H9 (cell line): ENCODE data around the gene NEK11. TPM values are rescaled to one million over a fixed set of nuclear protein-coding genes. Genes with fewer than 3 reads are reported as not detected.

ENCODE experiments used
- DNase-seq: peaks from one replicate; pipeline ENCODE4 v3.0.0-alpha.2; 2017
- H2AFZ ChIP-seq: one replicate; pipeline ENCODE4 v1.6.1; 2013; ENCODE audit warnings: mild to moderate bottlenecking, low read length, control low read depth, moderate library complexity
- H2AK5ac ChIP-seq: 2 replicates; pipeline ENCODE4 v1.6.1; 2013; ENCODE audit warnings: low read length, control low read depth, mixed read lengths; ENCODE audit not compliant: insufficient read length
- H2BK120ac ChIP-seq: one replicate; pipeline ENCODE4 v1.6.1; 2013; ENCODE audit warnings: low read depth, mild to moderate bottlenecking, low read length, control low read depth, inconsistent platforms; ENCODE audit not compliant: poor library complexity, severe bottlenecking
- H2BK12ac ChIP-seq: 2 replicates; pipeline ENCODE4 v1.6.1; 2013; ENCODE audit warnings: low read length, control low read depth, mixed read lengths, low read depth; ENCODE audit not compliant: insufficient read length
- H2BK15ac ChIP-seq: 2 replicates; pipeline ENCODE4 v1.6.1; 2013; ENCODE audit warnings: low read depth, low read length, control low read depth
- H2BK20ac ChIP-seq: one replicate; pipeline ENCODE4 v1.6.1; 2013; ENCODE audit warnings: low read depth, mild to moderate bottlenecking, low read length, control low read depth, inconsistent platforms; ENCODE audit not compliant: poor library complexity, severe bottlenecking
- H2BK5ac ChIP-seq: 2 replicates; pipeline ENCODE4 v1.6.1; 2013; ENCODE audit warnings: low read length, control low read depth, mixed read lengths; ENCODE audit not compliant: insufficient read length
- H3K14ac ChIP-seq: 2 replicates; pipeline ENCODE4 v1.6.1; 2013; ENCODE audit warnings: low read length, control low read depth; ENCODE audit not compliant: insufficient read depth
- H3K18ac ChIP-seq: 2 replicates; pipeline ENCODE4 v1.6.1; 2013; ENCODE audit warnings: low read depth, mild to moderate bottlenecking, mixed read lengths, low read length, control low read depth; ENCODE audit not compliant: insufficient read length
- H3K23ac ChIP-seq: 2 replicates; pipeline ENCODE4 v1.6.1; 2013; ENCODE audit warnings: low read length, control low read depth, mixed read lengths, low read depth; ENCODE audit not compliant: insufficient read length
- H3K23me2 ChIP-seq: 2 replicates; pipeline ENCODE4 v1.6.1; 2013; ENCODE audit warnings: low read depth, mild to moderate bottlenecking, mixed read lengths, low read length, control low read depth; ENCODE audit not compliant: insufficient read length, poor library complexity, severe bottlenecking
- H3K27ac ChIP-seq: 2 replicates; pipeline ENCODE4 v1.5.1; 2013; ENCODE audit warnings: low read length, control low read depth, mixed read lengths, low read depth; ENCODE audit not compliant: insufficient read length
- H3K27me3 ChIP-seq: 2 replicates; pipeline ENCODE4 v1.6.1; 2013; ENCODE audit warnings: low read length, control low read depth, inconsistent platforms; ENCODE audit not compliant: insufficient read depth
- H3K4ac ChIP-seq: 2 replicates; pipeline ENCODE4 v1.6.1; 2013; ENCODE audit warnings: low read depth, mild to moderate bottlenecking, control low read depth, inconsistent platforms, low read length, moderate library complexity
- H3K4me1 ChIP-seq: 2 replicates; pipeline ENCODE4 v1.6.1; 2013; ENCODE audit warnings: low read length, control low read depth, inconsistent platforms; ENCODE audit not compliant: insufficient read depth
- H3K4me2 ChIP-seq: 2 replicates; pipeline ENCODE4 v1.6.1; 2013; ENCODE audit warnings: low read length, control low read depth, mixed read lengths; ENCODE audit not compliant: insufficient read length, insufficient read depth
- H3K56ac ChIP-seq: 2 replicates; pipeline ENCODE4 v1.6.1; 2013; ENCODE audit warnings: low read depth, mild to moderate bottlenecking, mixed read lengths, low read length, control low read depth; ENCODE audit not compliant: insufficient read length
- H3K79me1 ChIP-seq: 2 replicates; pipeline ENCODE4 v1.6.1; 2013; ENCODE audit warnings: low read depth, mild to moderate bottlenecking, moderate library complexity, low read length, control low read depth, inconsistent platforms; ENCODE audit not compliant: insufficient read depth, poor library complexity, severe bottlenecking
- H3K79me2 ChIP-seq: 2 replicates; pipeline ENCODE4 v1.6.1; 2013; ENCODE audit warnings: low read length, control low read depth, inconsistent platforms; ENCODE audit not compliant: insufficient read depth
- H3K9ac ChIP-seq: 2 replicates; pipeline ENCODE4 v1.6.1; 2013; ENCODE audit warnings: low read length, control low read depth, mixed read lengths; ENCODE audit not compliant: insufficient read length; ENCODE audit errors: extremely low read depth
- H3K9me3 ChIP-seq: one replicate; pipeline ENCODE4 v1.6.1; 2013; ENCODE audit warnings: low read depth, low read length, inconsistent platforms; ENCODE audit not compliant: control insufficient read depth
- H3T11ph ChIP-seq: one replicate; pipeline ENCODE4 v1.6.1; 2013; ENCODE audit warnings: mild to moderate bottlenecking, low read length, control low read depth, inconsistent platforms
- H4K20me1 ChIP-seq: one replicate; pipeline ENCODE4 v1.6.1; 2013; ENCODE audit not compliant: control insufficient read depth, insufficient read length, insufficient read depth
- H4K5ac ChIP-seq: 2 replicates; pipeline ENCODE4 v1.6.1; 2013; ENCODE audit warnings: low read depth, mild to moderate bottlenecking, mixed read lengths, low read length, control low read depth; ENCODE audit not compliant: insufficient read length
- H4K8ac ChIP-seq: replicated peaks from 2 replicates; pipeline ENCODE4 v1.6.1; 2013; ENCODE audit warnings: low read length, control low read depth, mixed read lengths, low read depth; ENCODE audit not compliant: insufficient read length
- H4K91ac ChIP-seq: 2 replicates; pipeline ENCODE4 v1.6.1; 2013; ENCODE audit warnings: low read depth, mild to moderate bottlenecking, moderate library complexity, mixed read lengths, low read length, control low read depth; ENCODE audit not compliant: insufficient read length
- H3K27ac Mint-ChIP-seq, 3 experiments: 2 replicates in 2 of 3; 3 replicates in 1 of 3; pipeline ENCODE4 v1.8.0; 2020 to 2021; ENCODE audit warnings: mixed read lengths in 3 of 3, mild to moderate bottlenecking in 1 of 3, moderate library complexity in 1 of 3
- H3K27me3 Mint-ChIP-seq: 2 replicates; pipeline ENCODE4 v1.8.0; 2021; ENCODE audit warnings: low read depth, mild to moderate bottlenecking, moderate library complexity, mixed read lengths
- H3K36me3 Mint-ChIP-seq, 3 experiments: 2 replicates in 2 of 3; 3 replicates in 1 of 3; pipeline ENCODE4 v1.8.0; 2020 to 2021; ENCODE audit warnings: low read depth in 3 of 3, mixed read lengths in 3 of 3; ENCODE audit not compliant: insufficient read depth in 1 of 3
- H3K4me1 Mint-ChIP-seq, 2 experiments: 2 replicates each; pipeline ENCODE4 v1.8.0; 2020; ENCODE audit warnings: mixed read lengths in 2 of 2
- H3K4me3 Mint-ChIP-seq, 2 experiments: 2 replicates in 1 of 2; 3 replicates in 1 of 2; pipeline ENCODE4 v1.8.0; 2020 to 2021; ENCODE audit warnings: mild to moderate bottlenecking in 2 of 2, mixed read lengths in 2 of 2, moderate library complexity in 1 of 2
- H3K9me3 Mint-ChIP-seq, 2 experiments: 2 replicates in 1 of 2; 3 replicates in 1 of 2; pipeline ENCODE4 v1.8.0; 2020; ENCODE audit warnings: mild to moderate bottlenecking in 2 of 2, mixed read lengths in 2 of 2, moderate library complexity in 1 of 2
- CTCF ChIP-seq: fragments of 200-600 bp; sonication (generic); conservative IDR thresholded peaks from 3 replicates; pipeline ENCODE4 v1.8.0; 2021; ENCODE audit warnings: antibody characterized with exemption, mild to moderate bottlenecking
- WGBS: extraction: QIAGEN DNeasy Blood & Tissue Kit; methylation state at CpG from one replicate; pipeline ENCODE4 v1.1.7; 2013; ENCODE audit warnings: missing lambda C conversion rate, low lambda C conversion rate, mixed read lengths; ENCODE audit not compliant: insufficient read length; ENCODE audit errors: extremely low coverage; 5-methylcytosine and 5-hydroxymethylcytosine counted together
- total RNA-seq: library from RNA; stranded (reverse); gene quantifications from 2 replicates; pipeline ENCODE4 v1.2.1, GENCODE V29; 2021

The NEK11 gene
- total RNA-seq, 1 experiment from 2014 or later = 2.5 TPM

- no peaks in the 10 kb centered on the region for H3K79me2 ChIP-seq
- H3K36me3 Mint-ChIP-seq = no peaks in the 10 kb centered on the region
- H2AK5ac ChIP-seq = no peak overlapping the region
- no peak overlapping the region for H3K56ac ChIP-seq
- H3K9me3 ChIP-seq = no peaks in the 10 kb centered on the region
- no peaks in the 10 kb centered on the region for H3K4me1 Mint-ChIP-seq
- no peaks in the 10 kb centered on the region for H4K20me1 ChIP-seq
- H4K5ac ChIP-seq = no peak overlapping the region
- H3K27me3 ChIP-seq = no peaks in the 10 kb centered on the region
- H2BK15ac ChIP-seq = no peak overlapping the region
- H3K4me2 ChIP-seq = no peak overlapping the region
- H2BK12ac ChIP-seq = no peak overlapping the region
- H2BK120ac ChIP-seq = no peak overlapping the region
- H3K4me1 ChIP-seq = no peaks in the 10 kb centered on the region
- no peaks in the 10 kb centered on the region for H3K27me3 Mint-ChIP-seq
- H3K4ac ChIP-seq = no peak overlapping the region
- no peak overlapping the region for H3K27ac ChIP-seq
- no peak overlapping the region for H3T11ph ChIP-seq
- no peak overlapping the region for H3K27ac Mint-ChIP-seq
- no peak overlapping the region for H4K8ac ChIP-seq
- H3K18ac ChIP-seq = no peak overlapping the region
- no peak overlapping the region for H3K14ac ChIP-seq
- no peak overlapping the region for H3K23ac ChIP-seq
- peaks cover 0 to 3% of the 10 kb centered on the region in 2 experiments; a peak in 1 of 5 replicates for H3K9me3 Mint-ChIP-seq
- H3K9ac ChIP-seq = no peak overlapping the region
- H3K4me3 Mint-ChIP-seq = no peak overlapping the region
- no CpG with 5 or more reads among the region's 4 CpGs for WGBS
- H3K23me2 ChIP-seq = no peaks in the 10 kb centered on the region
- no peaks in the 10 kb centered on the region for H3K79me1 ChIP-seq
- no peak overlapping the region for H4K91ac ChIP-seq
- no peak for DNase-seq
- H2BK5ac ChIP-seq = no peak overlapping the region
- H2BK20ac ChIP-seq = no peak overlapping the region
- no peak overlapping the region for H2AFZ ChIP-seq
- no peak for TF ChIP-seq CTCF
These were observed 166.0 kb downstream of the NEK11 start for GRCh38 chr3:131192701-131193100.
